HEK293 (cell line): ENCODE data around the gene C2orf49.

Experiments used
- CTCF ChIA-PET: fragments of 350-600 bp; formaldehyde crosslinking; extraction: SDS; loops from one replicate; lab custom pipeline; 2021; ENCODE audit warnings: antibody characterized with exemption; lab: Yijun Ruan, JAX
- POLR2A ChIA-PET: fragments of 300-600 bp; formaldehyde crosslinking; extraction: SDS; loops from one replicate; lab custom pipeline; 2020; ENCODE audit warnings: antibody characterized with exemption, inconsistent platforms; lab: Yijun Ruan, JAX
- H3K27ac ChIP-seq: fragments of 200-500 bp; sonication (Bioruptor generic); 2 replicates; pipeline ENCODE4 v1.5.1; 2014; ENCODE audit warnings: low read depth, low read length, control low read depth, inconsistent platforms; ENCODE audit errors: extremely low read depth
- H3K36me3 ChIP-seq, 2 experiments: fragments of 200-500 bp in 1 of 2; sonication (Bioruptor generic) in 1 of 2; 1 replicate in 1 of 2; 2 replicates in 1 of 2; pipeline ENCODE4 v1.5.1; 2014 to 2017; ENCODE audit warnings: inconsistent platforms in 2 of 2, low read length in 2 of 2; ENCODE audit not compliant: control insufficient read depth in 2 of 2, insufficient read depth in 1 of 2
- H3K4me1 ChIP-seq: fragments of 200-500 bp; sonication (Bioruptor generic); 2 replicates; pipeline ENCODE4 v1.5.1; 2014; ENCODE audit warnings: mild to moderate bottlenecking, low read length, inconsistent platforms; ENCODE audit not compliant: control insufficient read depth, insufficient read depth
- H3K4me3 ChIP-seq: 2 replicates; pipeline ENCODE4 v1.5.1; 2011; ENCODE audit warnings: low read depth, mild to moderate bottlenecking, control low read depth, low read length, moderate library complexity
- H3K9me3 ChIP-seq: fragments of 200-500 bp; sonication (Bioruptor generic); 2 replicates; pipeline ENCODE4 v1.5.1; 2014; ENCODE audit warnings: low read depth, low read length, inconsistent platforms; ENCODE audit not compliant: control insufficient read depth, insufficient read depth
- FEZF1 ChIP-seq: fragments of 450-650 bp; formaldehyde crosslinking; IDR thresholded peaks from 2 replicates; pipeline ENCODE4 v1.5.1; 2016; ENCODE audit warnings: missing biosample characterization, missing genetic modification characterization
- KLF9 ChIP-seq: fragments of 450-650 bp; formaldehyde crosslinking; IDR thresholded peaks from 2 replicates; pipeline ENCODE4 v1.5.1; 2016; ENCODE audit warnings: missing biosample characterization, missing genetic modification characterization, low read depth
- ZBTB7A ChIP-seq: fragments of 450-650 bp; formaldehyde crosslinking; IDR thresholded peaks from 2 replicates; pipeline ENCODE4 v1.5.1; 2016; ENCODE audit warnings: low read depth, missing biosample characterization, missing genetic modification characterization
- ZBTB8A ChIP-seq: fragments of 450-650 bp; formaldehyde crosslinking; IDR thresholded peaks from 2 replicates; pipeline ENCODE4 v1.5.1; 2016; ENCODE audit warnings: missing biosample characterization, missing genetic modification characterization
- ZIC2 ChIP-seq: fragments of 450-650 bp; formaldehyde crosslinking; IDR thresholded peaks from 2 replicates; pipeline ENCODE4 v1.5.1; 2016; ENCODE audit warnings: missing biosample characterization, missing genetic modification characterization
- ZNF140 ChIP-seq: fragments of 450-650 bp; formaldehyde crosslinking; IDR thresholded peaks from 2 replicates; pipeline ENCODE4 v1.5.1; 2016; ENCODE audit warnings: missing biosample characterization, missing genetic modification characterization
- ZNF146 ChIP-seq: fragments of 450-650 bp; formaldehyde crosslinking; IDR thresholded peaks from 2 replicates; pipeline ENCODE4 v1.5.1; 2016; ENCODE audit warnings: missing biosample characterization, missing genetic modification characterization
- ZNF37A ChIP-seq: fragments of 450-650 bp; IDR thresholded peaks from 2 replicates; pipeline ENCODE4 v1.5.1; 2018; ENCODE audit warnings: missing biosample characterization, missing genetic modification characterization
- ZNF394 ChIP-seq: fragments of 450-650 bp; formaldehyde crosslinking; IDR thresholded peaks from 2 replicates; pipeline ENCODE4 v1.5.1; 2016; ENCODE audit warnings: missing biosample characterization, missing genetic modification characterization, mild to moderate bottlenecking, moderate library complexity, borderline replicate concordance
- ZNF549 ChIP-seq: fragments of 450-650 bp; IDR thresholded peaks from 2 replicates; pipeline ENCODE4 v1.5.1; 2018; ENCODE audit warnings: missing biosample characterization, missing genetic modification characterization, mild to moderate bottlenecking, inconsistent platforms, moderate library complexity
- ZNF555 ChIP-seq: fragments of 450-650 bp; formaldehyde crosslinking; conservative IDR thresholded peaks from 2 replicates; pipeline ENCODE4 v1.5.1; 2017; ENCODE audit warnings: missing biosample characterization, mild to moderate bottlenecking, missing genetic modification characterization, inconsistent platforms
- ZNF558 ChIP-seq: fragments of 450-650 bp; formaldehyde crosslinking; IDR thresholded peaks from 2 replicates; pipeline ENCODE4 v1.5.1; 2016; ENCODE audit warnings: missing biosample characterization, missing genetic modification characterization
- TF ChIP-seq, protein P1 (sequence below): fragments of 450-650 bp; formaldehyde crosslinking; IDR thresholded peaks from 2 replicates; pipeline ENCODE4 v1.5.1; 2017; ENCODE audit warnings: missing biosample characterization, mild to moderate bottlenecking, missing genetic modification characterization, moderate library complexity
- TF ChIP-seq, protein P2 (sequence below): fragments of 450-650 bp; formaldehyde crosslinking; IDR thresholded peaks from 2 replicates; pipeline ENCODE4 v1.5.1; 2016; ENCODE audit warnings: missing biosample characterization, missing genetic modification characterization
- TF ChIP-seq, protein P3 (sequence below): fragments of 450-650 bp; formaldehyde crosslinking; IDR thresholded peaks from 2 replicates; pipeline ENCODE4 v1.5.1; 2016; ENCODE audit warnings: missing biosample characterization, missing genetic modification characterization, borderline replicate concordance

C2orf49 gene

DNA sequence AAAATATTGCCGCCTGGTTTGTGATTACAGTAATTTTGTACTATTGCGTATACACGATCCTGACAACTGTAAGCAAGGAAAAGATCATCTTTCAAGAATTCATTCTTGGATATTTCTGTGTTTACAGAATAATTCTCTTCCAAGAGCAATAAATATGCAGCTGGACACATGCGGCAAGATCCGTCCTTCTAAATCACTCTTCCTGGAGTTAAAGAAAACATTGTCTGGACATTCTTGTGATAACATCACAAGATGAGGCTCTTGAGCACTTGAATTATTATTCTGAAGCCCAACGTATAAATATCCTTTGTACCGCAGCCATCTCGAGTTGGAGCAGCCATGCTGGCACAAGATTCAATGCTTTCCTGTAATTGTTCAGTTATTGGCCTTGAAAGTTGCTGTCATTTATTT is 51.6 kb downstream of the C2orf49 start (continued):
- TF ChIP-seq, protein P1, sequence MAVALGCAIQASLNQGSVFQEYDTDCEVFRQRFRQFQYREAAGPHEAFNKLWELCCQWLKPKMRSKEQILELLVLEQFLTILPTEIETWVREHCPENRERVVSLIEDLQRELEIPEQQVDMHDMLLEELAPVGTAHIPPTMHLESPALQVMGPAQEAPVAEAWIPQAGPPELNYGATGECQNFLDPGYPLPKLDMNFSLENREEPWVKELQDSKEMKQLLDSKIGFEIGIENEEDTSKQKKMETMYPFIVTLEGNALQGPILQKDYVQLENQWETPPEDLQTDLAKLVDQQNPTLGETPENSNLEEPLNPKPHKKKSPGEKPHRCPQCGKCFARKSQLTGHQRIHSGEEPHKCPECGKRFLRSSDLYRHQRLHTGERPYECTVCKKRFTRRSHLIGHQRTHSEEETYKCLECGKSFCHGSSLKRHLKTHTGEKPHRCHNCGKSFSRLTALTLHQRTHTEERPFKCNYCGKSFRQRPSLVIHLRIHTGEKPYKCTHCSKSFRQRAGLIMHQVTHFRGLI (tag by site-specific recombination) = peak; percentile 87
- no peak for TF ChIP-seq ZBTB7A (tag by site-specific recombination)
- TF ChIP-seq, protein P2, sequence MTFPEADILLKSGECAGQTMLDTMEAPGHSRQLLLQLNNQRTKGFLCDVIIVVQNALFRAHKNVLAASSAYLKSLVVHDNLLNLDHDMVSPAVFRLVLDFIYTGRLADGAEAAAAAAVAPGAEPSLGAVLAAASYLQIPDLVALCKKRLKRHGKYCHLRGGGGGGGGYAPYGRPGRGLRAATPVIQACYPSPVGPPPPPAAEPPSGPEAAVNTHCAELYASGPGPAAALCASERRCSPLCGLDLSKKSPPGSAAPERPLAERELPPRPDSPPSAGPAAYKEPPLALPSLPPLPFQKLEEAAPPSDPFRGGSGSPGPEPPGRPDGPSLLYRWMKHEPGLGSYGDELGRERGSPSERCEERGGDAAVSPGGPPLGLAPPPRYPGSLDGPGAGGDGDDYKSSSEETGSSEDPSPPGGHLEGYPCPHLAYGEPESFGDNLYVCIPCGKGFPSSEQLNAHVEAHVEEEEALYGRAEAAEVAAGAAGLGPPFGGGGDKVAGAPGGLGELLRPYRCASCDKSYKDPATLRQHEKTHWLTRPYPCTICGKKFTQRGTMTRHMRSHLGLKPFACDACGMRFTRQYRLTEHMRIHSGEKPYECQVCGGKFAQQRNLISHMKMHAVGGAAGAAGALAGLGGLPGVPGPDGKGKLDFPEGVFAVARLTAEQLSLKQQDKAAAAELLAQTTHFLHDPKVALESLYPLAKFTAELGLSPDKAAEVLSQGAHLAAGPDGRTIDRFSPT = peak; percentile 37; the same call in 1 of the 2 replicates

DNA sequence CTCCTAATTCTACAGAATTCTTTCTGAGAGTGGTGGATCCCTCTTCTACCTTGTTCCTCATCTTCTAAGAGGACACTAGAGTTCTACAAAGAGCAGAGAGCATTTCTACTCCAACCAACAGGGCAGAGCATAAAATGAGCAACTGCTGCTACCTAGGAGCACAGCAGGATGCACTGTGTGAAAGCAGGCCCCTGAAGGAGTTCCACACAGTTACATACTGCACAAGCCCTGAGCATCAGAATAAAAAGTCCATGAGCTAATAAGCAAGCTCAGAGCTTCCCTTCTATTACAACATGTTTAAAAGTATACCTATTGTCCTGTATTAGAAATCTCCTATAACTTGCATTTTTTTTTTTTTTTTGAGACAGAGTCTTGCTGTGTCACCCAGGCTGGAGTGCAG is 53.1 kb downstream of the C2orf49 start:
- Histone ChIP-seq H3K4me3 (no peak overlapping the region), H3K4me1 (peaks cover 8% of the 10 kb centered on the region), H3K36me3 (peaks cover 7 to 31% of the 10 kb centered on the region in 2 experiments), H3K9me3 (no peaks in the 10 kb centered on the region), H3K27ac (no peak overlapping the region)
- ChIA-PET CTCF (interaction anchor here (0.6 to 1.3 kb wide), 4 partner anchors 14 to 58 kb away, joined by 3 to 5 read pairs (median 4); no protein-coding TSS in a partner anchor), POLR2A (interaction anchor here (0.8 to 3.2 kb wide), 2 partner anchors 8 to 14 kb away, joined by 3 to 9 read pairs; partner anchors contain the start of gene FHL2)
- no peak for TF ChIP-seq ZNF555 (tag by site-specific recombination)
- TF ChIP-seq FEZF1 (tag by site-specific recombination) = peak; percentile 28; the same call in 1 of the 2 replicates
- no peak for TF ChIP-seq ZNF146 (tag by site-specific recombination)
- no peak for TF ChIP-seq ZNF140 (tag by site-specific recombination)
- TF ChIP-seq, protein P1 (tag by site-specific recombination) = no peak
- no peak for TF ChIP-seq KLF9 (tag by site-specific recombination)
- peak; percentile 61 for TF ChIP-seq ZIC2

DNA sequence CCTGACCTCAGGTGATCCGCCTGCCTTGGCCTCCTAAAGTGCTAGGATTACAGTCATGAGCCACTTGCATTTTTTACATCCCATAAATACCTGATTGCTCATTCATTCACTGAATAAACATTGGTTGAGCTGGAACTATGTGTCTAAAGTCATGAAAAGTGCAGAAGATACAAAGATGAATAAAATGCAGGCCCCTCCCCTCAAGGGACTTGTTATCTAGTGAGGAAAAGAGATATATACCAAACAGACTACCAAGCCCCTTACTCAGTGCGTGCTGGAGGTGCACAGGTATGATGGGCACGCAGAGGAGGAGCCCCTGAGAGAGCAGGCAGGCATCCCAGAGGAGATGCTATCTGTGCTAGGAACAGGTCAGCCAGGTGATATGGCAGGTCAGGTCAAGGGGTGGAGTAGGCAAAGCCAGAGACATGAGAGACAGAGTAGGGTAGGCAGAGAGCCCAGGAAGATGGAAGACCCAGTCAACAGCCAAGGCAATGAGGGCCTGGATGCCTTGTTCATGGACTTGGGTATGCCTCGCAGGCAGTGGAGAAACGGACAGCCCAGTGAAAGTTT is 53.8 kb downstream of the C2orf49 start:
- ChIA-PET CTCF (interaction anchor here (0.6 to 1.3 kb wide), 3 partner anchors 13 to 806 kb away, joined by 3 to 5 read pairs (median 4); no protein-coding TSS in a partner anchor), POLR2A (interaction anchor here (0.8 to 3.2 kb wide), 2 partner anchors 8 to 13 kb away, joined by 3 to 9 read pairs; partner anchors contain the start of gene FHL2)
- Histone ChIP-seq H3K4me3 (no peak overlapping the region), H3K9me3 (no peaks in the 10 kb centered on the region), H3K27ac (no peak overlapping the region), H3K4me1 (peaks cover 8% of the 10 kb centered on the region), H3K36me3 (peaks cover 1 to 30% of the 10 kb centered on the region in 2 experiments; a peak in 2 of 3 replicates)
- TF ChIP-seq ZNF394 (tag by site-specific recombination) (no peak), ZNF549 (no peak), KLF9 (tag by site-specific recombination) (no peak), ZBTB8A (tag by site-specific recombination) (no peak), ZNF558 (tag by site-specific recombination) (no peak), ZNF37A (tag by site-specific recombination) (no peak), FEZF1 (tag by site-specific recombination) (peak; percentile 56)
- TF ChIP-seq, protein P3, sequence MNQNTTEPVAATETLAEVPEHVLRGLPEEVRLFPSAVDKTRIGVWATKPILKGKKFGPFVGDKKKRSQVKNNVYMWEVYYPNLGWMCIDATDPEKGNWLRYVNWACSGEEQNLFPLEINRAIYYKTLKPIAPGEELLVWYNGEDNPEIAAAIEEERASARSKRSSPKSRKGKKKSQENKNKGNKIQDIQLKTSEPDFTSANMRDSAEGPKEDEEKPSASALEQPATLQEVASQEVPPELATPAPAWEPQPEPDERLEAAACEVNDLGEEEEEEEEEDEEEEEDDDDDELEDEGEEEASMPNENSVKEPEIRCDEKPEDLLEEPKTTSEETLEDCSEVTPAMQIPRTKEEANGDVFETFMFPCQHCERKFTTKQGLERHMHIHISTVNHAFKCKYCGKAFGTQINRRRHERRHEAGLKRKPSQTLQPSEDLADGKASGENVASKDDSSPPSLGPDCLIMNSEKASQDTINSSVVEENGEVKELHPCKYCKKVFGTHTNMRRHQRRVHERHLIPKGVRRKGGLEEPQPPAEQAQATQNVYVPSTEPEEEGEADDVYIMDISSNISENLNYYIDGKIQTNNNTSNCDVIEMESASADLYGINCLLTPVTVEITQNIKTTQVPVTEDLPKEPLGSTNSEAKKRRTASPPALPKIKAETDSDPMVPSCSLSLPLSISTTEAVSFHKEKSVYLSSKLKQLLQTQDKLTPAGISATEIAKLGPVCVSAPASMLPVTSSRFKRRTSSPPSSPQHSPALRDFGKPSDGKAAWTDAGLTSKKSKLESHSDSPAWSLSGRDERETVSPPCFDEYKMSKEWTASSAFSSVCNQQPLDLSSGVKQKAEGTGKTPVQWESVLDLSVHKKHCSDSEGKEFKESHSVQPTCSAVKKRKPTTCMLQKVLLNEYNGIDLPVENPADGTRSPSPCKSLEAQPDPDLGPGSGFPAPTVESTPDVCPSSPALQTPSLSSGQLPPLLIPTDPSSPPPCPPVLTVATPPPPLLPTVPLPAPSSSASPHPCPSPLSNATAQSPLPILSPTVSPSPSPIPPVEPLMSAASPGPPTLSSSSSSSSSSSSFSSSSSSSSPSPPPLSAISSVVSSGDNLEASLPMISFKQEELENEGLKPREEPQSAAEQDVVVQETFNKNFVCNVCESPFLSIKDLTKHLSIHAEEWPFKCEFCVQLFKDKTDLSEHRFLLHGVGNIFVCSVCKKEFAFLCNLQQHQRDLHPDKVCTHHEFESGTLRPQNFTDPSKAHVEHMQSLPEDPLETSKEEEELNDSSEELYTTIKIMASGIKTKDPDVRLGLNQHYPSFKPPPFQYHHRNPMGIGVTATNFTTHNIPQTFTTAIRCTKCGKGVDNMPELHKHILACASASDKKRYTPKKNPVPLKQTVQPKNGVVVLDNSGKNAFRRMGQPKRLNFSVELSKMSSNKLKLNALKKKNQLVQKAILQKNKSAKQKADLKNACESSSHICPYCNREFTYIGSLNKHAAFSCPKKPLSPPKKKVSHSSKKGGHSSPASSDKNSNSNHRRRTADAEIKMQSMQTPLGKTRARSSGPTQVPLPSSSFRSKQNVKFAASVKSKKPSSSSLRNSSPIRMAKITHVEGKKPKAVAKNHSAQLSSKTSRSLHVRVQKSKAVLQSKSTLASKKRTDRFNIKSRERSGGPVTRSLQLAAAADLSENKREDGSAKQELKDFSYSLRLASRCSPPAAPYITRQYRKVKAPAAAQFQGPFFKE (tag by site-specific recombination) = no peak
